Measurements from ENCODE around the gene DACT3. TPM values are rescaled to one million over a fixed set of nuclear protein-coding genes. Genes with fewer than 3 reads are reported as not detected.

DACT3 gene
- total RNA-seq, 1 donor from 2014 or later: 0.32 TPM

Other genes with a start within 250 kb of the DACT3 start
- gene CCDC8, start 247.6 kb downstream of the DACT3 start, total RNA-seq: 0.80 TPM
- gene PNMA8C, start 232.2 kb downstream of the DACT3 start, total RNA-seq: not detected
- 0.12 TPM for gene PNMA8A, start 189.6 kb downstream of the DACT3 start, total RNA-seq
- 0.08 TPM for gene PNMA8B, start 165.3 kb downstream of the DACT3 start, total RNA-seq
- 109 TPM for gene CALM3, start 59.9 kb downstream of the DACT3 start, total RNA-seq
- gene PTGIR, start 36.1 kb downstream of the DACT3 start, total RNA-seq: 0.12 TPM
- gene GNG8, start 25.0 kb downstream of the DACT3 start, total RNA-seq: not detected
- gene PRKD2, start 55.9 kb upstream of the DACT3 start, total RNA-seq: 31.4 TPM
- 7.8 TPM for gene FKRP, start 84.9 kb upstream of the DACT3 start, total RNA-seq
- 44.5 TPM for gene STRN4, start 85.3 kb upstream of the DACT3 start, total RNA-seq
- 113 TPM for gene SLC1A5, start 127.4 kb upstream of the DACT3 start, total RNA-seq
- 206 TPM for gene AP2S1, start 189.7 kb upstream of the DACT3 start, total RNA-seq
- gene ARHGAP35, start 199.8 kb upstream of the DACT3 start, total RNA-seq: 33.0 TPM

Measured in esophagus mucosa (tissue), 1 donor.